Measurements from ENCODE around the gene PLVAP.

The PLVAP gene

GRCh38 chr19:17332677-17333581 is 44.2 kb downstream of the PLVAP start:
- peak; percentile 42 for DNase-seq

- no peak for DNase-seq
Observed at GRCh38 chr19:17332360-17332676, 44.8 kb downstream of the PLVAP start.

- DNase-seq = no peak
Observed at GRCh38 chr19:17331045-17331558, 46.0 kb downstream of the PLVAP start.

GRCh38 chr19:17330262-17331044 is 46.7 kb downstream of the PLVAP start:
- DNase-seq = no peak

GRCh38 chr19:17329366-17330261 is 47.5 kb downstream of the PLVAP start:
- no peak for DNase-seq

- DNase-seq = no peak
Observed at GRCh38 chr19:17328517-17329365, 48.4 kb downstream of the PLVAP start.

- no peak for DNase-seq
Observed at GRCh38 chr19:17327654-17328516, 49.3 kb downstream of the PLVAP start.

GRCh38 chr19:17327068-17327653 is 50.0 kb downstream of the PLVAP start:
- no peak for DNase-seq

- DNase-seq = no peak
Observed at GRCh38 chr19:17326595-17326966, 50.6 kb downstream of the PLVAP start.

GRCh38 chr19:17325881-17326594 is 51.1 kb downstream of the PLVAP start:
- DNase-seq = no peak

GRCh38 chr19:17325133-17325532 is 52.0 kb downstream of the PLVAP start:
- DNase-seq = no peak

GRCh38 chr19:17324357-17325114 is 52.6 kb downstream of the PLVAP start:
- DNase-seq = no peak

GRCh38 chr19:17323964-17324332 is 53.2 kb downstream of the PLVAP start:
- DNase-seq = no peak

GRCh38 chr19:17323300-17323963 is 53.7 kb downstream of the PLVAP start:
- DNase-seq = no peak

- DNase-seq = no peak
Observed at GRCh38 chr19:17322854-17323253, 54.3 kb downstream of the PLVAP start.

GRCh38 chr19:17321655-17322489 is 55.3 kb downstream of the PLVAP start:
- no peak for DNase-seq

- no peak for DNase-seq
Observed at GRCh38 chr19:17320435-17320834, 56.7 kb downstream of the PLVAP start.
